ENCODE data around the gene CERS5.
A peak's percentile ranks its signal among the peaks of the same experiment; 100 is the strongest.
"Not testable (repeated sequence)": the region's sequence is repeated elsewhere in the genome, so short reads cannot be mapped to it uniquely, and the experiment has no call there.

The CERS5 gene

DNA sequence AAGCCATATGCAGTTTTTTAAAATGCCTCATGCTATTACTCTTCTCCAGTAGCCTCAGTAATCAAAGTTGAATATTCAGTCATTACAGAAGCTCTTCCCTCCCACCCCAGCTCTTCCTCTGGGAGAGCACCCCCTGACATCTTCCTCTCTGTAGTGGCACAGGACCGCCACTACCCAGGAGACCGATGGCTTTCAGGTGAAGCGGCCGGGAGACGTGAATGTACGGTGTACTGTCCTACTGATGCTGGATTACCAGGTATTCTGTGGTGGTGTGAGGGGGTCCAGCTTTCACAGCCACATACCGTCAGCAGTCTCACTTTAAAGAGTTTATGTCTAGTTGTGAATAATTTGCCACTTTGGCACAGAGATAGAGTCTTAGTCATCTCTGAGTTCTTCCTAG lies 77.4 kb downstream of the CERS5 start:
- DNase-seq (ENCODE audit: low spot score): no peak
- TF ChIP-seq, protein P1, sequence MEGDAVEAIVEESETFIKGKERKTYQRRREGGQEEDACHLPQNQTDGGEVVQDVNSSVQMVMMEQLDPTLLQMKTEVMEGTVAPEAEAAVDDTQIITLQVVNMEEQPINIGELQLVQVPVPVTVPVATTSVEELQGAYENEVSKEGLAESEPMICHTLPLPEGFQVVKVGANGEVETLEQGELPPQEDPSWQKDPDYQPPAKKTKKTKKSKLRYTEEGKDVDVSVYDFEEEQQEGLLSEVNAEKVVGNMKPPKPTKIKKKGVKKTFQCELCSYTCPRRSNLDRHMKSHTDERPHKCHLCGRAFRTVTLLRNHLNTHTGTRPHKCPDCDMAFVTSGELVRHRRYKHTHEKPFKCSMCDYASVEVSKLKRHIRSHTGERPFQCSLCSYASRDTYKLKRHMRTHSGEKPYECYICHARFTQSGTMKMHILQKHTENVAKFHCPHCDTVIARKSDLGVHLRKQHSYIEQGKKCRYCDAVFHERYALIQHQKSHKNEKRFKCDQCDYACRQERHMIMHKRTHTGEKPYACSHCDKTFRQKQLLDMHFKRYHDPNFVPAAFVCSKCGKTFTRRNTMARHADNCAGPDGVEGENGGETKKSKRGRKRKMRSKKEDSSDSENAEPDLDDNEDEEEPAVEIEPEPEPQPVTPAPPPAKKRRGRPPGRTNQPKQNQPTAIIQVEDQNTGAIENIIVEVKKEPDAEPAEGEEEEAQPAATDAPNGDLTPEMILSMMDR (IDR thresholded peaks at IDR 0.05; ENCODE audit: extremely low read depth, missing control alignments): no peak

DNA sequence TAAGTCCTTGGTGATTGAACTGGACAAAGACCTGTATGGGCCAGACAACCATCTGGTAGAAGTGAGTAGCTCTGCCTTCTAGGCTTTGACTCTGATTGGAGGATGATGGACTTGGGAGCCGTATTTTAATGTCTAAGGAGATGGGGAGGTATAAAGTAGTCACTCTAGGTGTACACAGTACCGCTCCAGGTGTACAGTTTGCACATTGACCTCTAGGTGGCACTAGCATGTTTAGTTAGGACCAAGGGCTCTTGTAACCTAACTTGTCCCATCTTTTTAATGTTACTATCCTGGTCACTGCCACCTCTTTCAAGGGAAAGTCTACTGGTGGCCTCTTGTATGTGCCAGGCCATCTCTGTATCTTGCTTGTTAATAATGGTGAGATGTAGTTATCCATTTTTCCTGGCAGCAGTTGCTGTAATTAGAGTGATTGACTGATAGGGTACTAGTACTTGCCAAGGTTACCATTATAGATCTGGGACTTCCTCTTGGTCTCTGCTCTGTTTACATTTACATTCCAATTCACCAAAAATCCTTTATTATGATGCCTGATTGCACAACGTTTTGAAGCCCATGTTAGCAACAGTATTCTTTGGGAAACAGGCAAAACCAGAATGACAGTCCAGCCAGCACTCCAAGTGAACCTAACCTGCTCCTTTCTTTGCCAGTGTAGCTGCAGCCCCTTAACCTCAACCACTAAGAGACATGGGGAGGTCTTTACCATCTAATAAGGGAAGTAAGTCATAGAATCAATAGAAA lies 78.4 kb downstream of the CERS5 start:
- TF ChIP-seq, protein P1 (IDR thresholded peaks at IDR 0.05; ENCODE audit: extremely low read depth, missing control alignments): peak; percentile 82
- DNase-seq (ENCODE audit: low spot score): peak; percentile 76

DNA sequence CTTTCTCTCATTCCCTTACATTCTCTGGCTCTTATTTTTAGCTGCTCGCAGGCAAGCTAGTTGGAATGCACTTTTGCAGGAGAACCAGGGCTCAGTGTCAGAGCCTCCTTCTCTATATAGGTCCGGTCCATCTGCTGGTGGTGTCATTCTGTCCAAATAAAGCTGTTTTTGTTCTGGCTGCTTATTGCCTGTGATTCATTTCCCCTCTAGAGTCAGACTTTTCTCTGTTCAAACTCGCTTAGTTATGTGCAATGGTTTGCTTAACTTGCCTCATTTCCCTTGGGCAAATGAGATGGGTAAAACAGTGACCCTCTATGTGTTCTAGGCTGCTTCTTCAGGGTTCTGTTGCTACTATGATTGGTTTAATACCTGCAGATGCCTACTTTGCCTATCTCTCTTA lies 79.2 kb downstream of the CERS5 start:
- TF ChIP-seq, protein P1 (IDR thresholded peaks at IDR 0.05; ENCODE audit: extremely low read depth, missing control alignments): no peak
- no peak for DNase-seq (ENCODE audit: low spot score)

DNA sequence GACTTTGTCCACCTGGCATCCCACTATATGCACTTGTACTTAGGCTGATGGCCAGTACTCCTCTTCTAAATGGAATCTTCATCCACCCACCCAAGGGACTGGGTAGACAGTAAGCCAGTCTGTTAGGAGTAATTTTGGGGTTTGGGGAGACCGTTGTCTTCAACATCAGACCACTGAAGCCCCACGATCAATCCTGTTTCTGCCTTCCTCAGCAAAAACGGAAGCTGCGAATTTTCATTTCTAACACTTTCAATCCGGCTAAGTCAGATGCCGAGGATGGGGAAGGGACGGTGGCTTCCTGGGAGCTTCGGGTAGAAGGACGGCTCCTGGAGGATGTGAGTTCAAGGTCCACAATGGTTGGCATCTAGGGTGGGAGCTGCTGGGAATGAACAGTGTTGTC lies 80.0 kb downstream of the CERS5 start:
- TF ChIP-seq, protein P1 (IDR thresholded peaks at IDR 0.05; ENCODE audit: extremely low read depth, missing control alignments): no peak
- no peak for DNase-seq (ENCODE audit: low spot score)

DNA sequence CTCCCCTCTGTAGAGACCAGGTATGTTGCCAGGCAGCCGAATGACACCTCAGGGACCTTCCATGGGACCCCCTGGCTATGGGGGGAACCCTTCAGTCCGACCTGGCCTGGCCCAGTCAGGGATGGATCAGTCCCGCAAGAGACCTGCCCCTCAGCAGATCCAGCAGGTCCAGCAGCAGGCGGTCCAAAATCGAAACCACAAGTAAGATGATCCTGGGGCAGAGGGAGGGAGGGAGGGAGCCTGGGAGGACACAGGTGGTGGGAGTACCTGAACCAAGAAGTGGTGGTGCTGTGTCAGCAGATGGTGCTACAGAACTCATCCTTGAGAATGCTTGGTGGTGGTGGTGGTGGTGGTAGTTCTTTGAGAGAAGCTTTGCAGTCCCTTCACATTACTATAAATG lies 81.0 kb downstream of the CERS5 start:
- TF ChIP-seq, protein P1 (IDR thresholded peaks at IDR 0.05; ENCODE audit: extremely low read depth, missing control alignments): no peak
- no peak for DNase-seq (ENCODE audit: low spot score)

DNA sequence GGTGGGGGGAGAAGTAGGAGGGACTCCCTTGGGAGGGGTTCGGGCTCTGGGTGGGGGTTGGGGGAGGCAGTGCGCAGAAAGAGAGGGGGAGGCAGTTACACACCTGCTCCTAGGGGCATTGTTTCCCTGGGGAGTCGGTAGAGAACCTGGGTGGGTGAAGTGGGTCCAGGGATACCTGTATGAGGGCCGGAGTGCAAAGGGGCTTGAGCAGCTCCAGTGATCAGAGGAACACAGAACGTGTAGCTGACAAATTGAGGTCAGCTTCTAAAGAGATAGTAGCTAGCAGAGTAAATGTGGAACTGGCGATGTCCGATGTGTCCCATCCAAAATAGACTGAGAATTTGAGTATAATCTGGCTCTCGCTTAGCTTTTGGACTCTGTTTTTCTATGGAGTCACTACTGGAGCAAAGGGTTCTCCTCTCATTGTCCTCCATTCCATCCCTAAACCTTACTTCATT lies 81.5 kb downstream of the CERS5 start:
- peak; percentile 38 for DNase-seq (ENCODE audit: low spot score)
- TF ChIP-seq, protein P1 (IDR thresholded peaks at IDR 0.05; ENCODE audit: extremely low read depth, missing control alignments): no peak

DNA sequence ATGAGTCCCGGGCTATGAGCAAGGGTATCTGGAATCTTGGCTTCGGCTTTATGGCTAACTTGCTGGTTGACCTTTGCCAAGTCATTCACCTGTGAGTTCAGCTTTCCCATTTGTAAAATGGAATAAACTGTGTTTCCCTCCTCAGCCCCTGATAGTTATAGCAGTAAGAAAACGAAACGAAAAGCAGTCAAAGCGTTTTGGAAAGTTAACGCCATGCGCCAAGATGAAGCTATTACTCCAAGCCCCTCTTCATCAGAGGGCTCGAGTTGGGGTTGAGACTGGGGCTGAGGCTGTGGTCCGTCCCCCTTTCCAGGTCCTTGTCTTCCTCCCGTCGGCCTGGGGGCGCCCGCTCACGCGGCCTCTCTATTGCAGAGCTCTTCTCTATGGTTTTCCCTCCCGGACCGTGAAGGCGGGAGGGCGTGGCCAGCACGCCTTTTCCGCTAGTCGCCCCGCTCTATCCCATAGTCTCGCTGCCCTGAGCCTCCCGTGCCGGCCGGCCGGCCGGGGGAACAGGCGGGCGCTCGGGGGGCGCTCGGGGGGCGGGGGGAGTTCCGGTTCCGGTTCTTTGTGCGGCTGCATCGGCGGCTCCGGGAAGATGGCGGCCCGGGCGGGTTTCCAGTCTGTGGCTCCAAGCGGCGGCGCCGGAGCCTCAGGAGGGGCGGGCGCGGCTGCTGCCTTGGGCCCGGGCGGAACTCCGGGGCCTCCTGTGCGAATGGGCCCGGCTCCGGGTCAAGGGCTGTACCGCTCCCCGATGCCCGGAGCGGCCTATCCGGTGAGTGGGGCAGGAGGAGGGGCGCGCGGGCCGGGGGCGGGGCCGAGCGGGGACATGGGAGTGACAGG lies 82.2 kb downstream of the CERS5 start, which contains the start of gene SMARCD1:
SMARCD1 (plus strand) TSS at position 568 of the 840 bp plus-strand sequence; CDS start at position 596, 28 bp downstream.
- TF ChIP-seq, protein P1 (IDR thresholded peaks at IDR 0.05; ENCODE audit: extremely low read depth, missing control alignments): peak; percentile 54
- peak; percentile 96 for DNase-seq (ENCODE audit: low spot score)

DNA sequence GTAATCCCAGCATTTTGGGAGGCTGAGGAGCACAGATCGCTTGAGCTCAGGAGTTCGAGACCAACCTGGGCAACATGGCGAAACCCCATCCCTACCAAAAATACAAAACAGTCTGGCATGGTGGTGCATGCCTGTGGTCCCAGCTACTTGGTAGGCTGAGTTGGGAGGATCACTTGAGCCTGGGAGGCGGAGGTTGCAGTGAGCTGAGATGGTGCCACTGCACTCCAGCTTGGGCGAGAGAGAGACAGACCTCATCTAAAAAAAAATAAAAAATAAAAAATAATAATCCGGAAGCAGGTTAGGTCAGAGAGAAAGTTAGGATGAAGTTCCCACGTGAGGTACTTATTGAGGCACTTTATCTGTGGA lies 82.8 kb downstream of the CERS5 start:
- not testable (repeated sequence) for DNase-seq (ENCODE audit: low spot score)
